Liver (tissue), 9 donors: ENCODE data around the gene PNMA6E. TPM values are rescaled to one million over a fixed set of nuclear protein-coding genes. Genes with fewer than 3 reads are reported as not detected.

Experiments used
- DNase-seq: peaks from one replicate; pipeline ENCODE4 v3.0.0-alpha.2; 2017; ENCODE audit warnings: low spot score
- H3K27ac ChIP-seq, 2 donors: one replicate each; pipeline ENCODE4 v1.7.0; 2013; ENCODE audit warnings: inconsistent platforms in 2 of 2, low read length in 2 of 2, control low read depth in 1 of 2, low read depth in 1 of 2, mild to moderate bottlenecking in 1 of 2
- H3K27me3 ChIP-seq, 4 donors: one replicate each; pipeline versions ENCODE4 v1.6.1 to v1.7.0; 2013; ENCODE audit warnings: low read length in 3 of 4, inconsistent platforms in 1 of 4, mild to moderate bottlenecking in 1 of 4, moderate library complexity in 1 of 4; ENCODE audit not compliant: control insufficient read depth in 4 of 4, insufficient read depth in 4 of 4
- H3K36me3 ChIP-seq, 4 donors: one replicate each; pipeline versions ENCODE4 v1.6.1 to v1.7.0; 2013; ENCODE audit warnings: low read length in 3 of 4, mild to moderate bottlenecking in 3 of 4, low read depth in 1 of 4, moderate library complexity in 1 of 4; ENCODE audit not compliant: control insufficient read depth in 4 of 4, insufficient read depth in 3 of 4
- H3K4me1 ChIP-seq, 4 donors: one replicate each; pipeline versions ENCODE4 v1.6.1 to v1.7.0; 2013; ENCODE audit warnings: low read length in 3 of 4, mild to moderate bottlenecking in 3 of 4, moderate library complexity in 1 of 4; ENCODE audit not compliant: control insufficient read depth in 4 of 4, insufficient read depth in 4 of 4
- H3K4me3 ChIP-seq, 3 donors: one replicate each; pipeline versions ENCODE4 v1.6.1 to v1.7.0; 2013; ENCODE audit warnings: low read length in 3 of 3, control low read depth in 1 of 3, low read depth in 1 of 3, mild to moderate bottlenecking in 1 of 3
- H3K9ac ChIP-seq, 2 donors: one replicate each; pipeline ENCODE4 v1.7.0; 2013; ENCODE audit warnings: low read length in 2 of 2, mild to moderate bottlenecking in 2 of 2, moderate library complexity in 2 of 2, control low read depth in 1 of 2, low read depth in 1 of 2
- H3K9me3 ChIP-seq, 4 donors: one replicate each; pipeline versions ENCODE4 v1.6.1 to v1.7.0; 2013; ENCODE audit warnings: low read length in 3 of 4; ENCODE audit not compliant: control insufficient read depth in 4 of 4
- CTCF ChIP-seq: fragments of 150-350 bp; IDR thresholded peaks from 2 replicates; pipeline ENCODE4 v1.5.1; 2017; ENCODE audit warnings: improper control_type of control experiment, low read depth, low read length; ENCODE audit not compliant: missing input control
- GABPA ChIP-seq, 2 donors: IDR thresholded peaks in 1 of 2; conservative IDR thresholded peaks in 1 of 2; 2 replicates each; pipeline ENCODE4 v1.6.1; 2016; ENCODE audit warnings: antibody characterized with exemption in 2 of 2, mild to moderate bottlenecking in 1 of 2, moderate library complexity in 1 of 2
- HNF4A ChIP-seq, 2 donors: conservative IDR thresholded peaks; 2 replicates each; pipeline ENCODE4 v1.6.1; 2016; ENCODE audit warnings: antibody characterized with exemption in 2 of 2, mild to moderate bottlenecking in 2 of 2
- HNF4G ChIP-seq: IDR thresholded peaks from 2 replicates; pipeline ENCODE4 v1.6.1; 2016; ENCODE audit warnings: antibody characterized with exemption
- JUND ChIP-seq, 2 donors: IDR thresholded peaks; 2 replicates each; pipeline ENCODE4 v1.6.1; 2016; ENCODE audit warnings: antibody characterized with exemption in 2 of 2
- NR2F2 ChIP-seq: IDR thresholded peaks from 2 replicates; pipeline ENCODE4 v1.6.1; 2016; ENCODE audit warnings: antibody characterized with exemption
- RXRA ChIP-seq, 2 donors: IDR thresholded peaks; 2 replicates each; pipeline ENCODE4 v1.6.1; 2017 to 2018; ENCODE audit warnings: antibody characterized with exemption in 2 of 2, mild to moderate bottlenecking in 1 of 2
- SP1 ChIP-seq: IDR thresholded peaks from 2 replicates; pipeline ENCODE4 v1.6.1; 2018; ENCODE audit warnings: antibody characterized with exemption, mild to moderate bottlenecking
- TAF1 ChIP-seq: conservative IDR thresholded peaks from 2 replicates; pipeline ENCODE4 v1.6.1; 2016; ENCODE audit warnings: antibody characterized with exemption, mild to moderate bottlenecking
- YY1 ChIP-seq: IDR thresholded peaks from 2 replicates; pipeline ENCODE4 v1.6.1; 2016; ENCODE audit warnings: antibody characterized with exemption, mild to moderate bottlenecking
- WGBS: extraction: QIAGEN DNeasy Blood & Tissue Kit; methylation state at CpG from one replicate; pipeline ENCODE4 v1.1.7; 2013; 5-methylcytosine and 5-hydroxymethylcytosine counted together
- polyA plus RNA-seq, 2 donors: library from polyadenylated mRNA; stranded (reverse) in 1 of 2; unstranded in 1 of 2; fragments of 200-250 nt in 1 of 2; fragments of >200 nt in 1 of 2; fragmentation: Nextera tagmentation in 1 of 2; extraction: Ambion mirVana in 1 of 2; gene quantifications; one replicate each; pipeline versions ENCODE4 v1.2.1 to v1.2.3, GENCODE V29; 2013 to 2015
- total RNA-seq, 2 donors: library from RNA; depleted of rRNA; stranded (reverse); fragments of >200 nt; gene quantifications; one replicate each; pipeline ENCODE4 v1.2.3, GENCODE V29; 2014
- TF ChIP-seq, protein P1 (sequence below): IDR thresholded peaks from 2 replicates; pipeline ENCODE4 v1.6.1; 2016; ENCODE audit warnings: antibody characterized with exemption, mild to moderate bottlenecking
- donor health status: healthy.
- donor health status: healthy.
- donor health status: healthy.
- donor health status: healthy.
- donor health status: healthy.

PNMA6E gene
- total and polyA plus RNA-seq, 4 donors = not detected

- WGBS = 78% methylated on average over 3 of the region's 3 CpGs
These were observed 29.9 kb downstream of the PNMA6E start for GRCh38 chrX:153371256-153371655.

DNA sequence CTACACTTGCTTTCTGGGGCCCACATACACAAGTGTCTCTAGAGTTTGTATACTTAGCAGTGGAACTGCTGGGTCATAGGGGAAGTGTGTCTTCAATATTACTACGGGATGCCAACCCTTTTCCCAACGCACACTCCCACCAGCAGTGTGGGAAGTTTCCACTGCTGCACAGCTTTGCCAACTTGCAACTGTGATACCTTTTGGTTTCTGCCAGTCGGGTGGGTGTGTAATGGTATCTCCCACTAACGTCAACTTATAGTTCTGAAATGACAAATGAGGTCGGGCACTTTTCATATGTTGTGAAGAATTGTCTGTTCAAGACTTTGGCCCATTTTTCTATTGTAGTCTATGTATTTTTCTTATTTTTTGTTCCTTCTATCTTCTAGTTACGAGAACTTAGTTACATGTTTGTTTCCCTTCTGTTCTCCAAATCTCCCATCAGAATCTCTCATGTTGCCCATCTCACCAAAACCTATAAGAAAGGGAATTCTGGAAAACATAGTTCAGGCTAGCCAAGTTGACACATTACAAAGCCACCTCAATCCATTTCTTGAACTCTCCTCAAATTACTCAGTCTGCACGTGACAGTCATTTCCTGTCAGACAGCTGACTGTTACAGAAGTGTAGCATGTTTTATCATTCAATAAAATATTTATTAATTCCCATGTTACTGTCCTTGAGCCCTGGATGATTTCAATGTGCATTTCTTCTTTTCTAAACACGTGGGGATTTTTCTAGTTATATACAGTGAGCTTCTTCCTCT lies 30.7 kb downstream of the PNMA6E start:
- TF ChIP-seq RXRA (IDR thresholded peaks at IDR 0.05) = no peak
- TF ChIP-seq TAF1 = no peak
- no peak for TF ChIP-seq CTCF
- TF ChIP-seq HNF4G = no peak
- TF ChIP-seq YY1 = no peak
- no peak for TF ChIP-seq SP1
- TF ChIP-seq, protein P1, sequence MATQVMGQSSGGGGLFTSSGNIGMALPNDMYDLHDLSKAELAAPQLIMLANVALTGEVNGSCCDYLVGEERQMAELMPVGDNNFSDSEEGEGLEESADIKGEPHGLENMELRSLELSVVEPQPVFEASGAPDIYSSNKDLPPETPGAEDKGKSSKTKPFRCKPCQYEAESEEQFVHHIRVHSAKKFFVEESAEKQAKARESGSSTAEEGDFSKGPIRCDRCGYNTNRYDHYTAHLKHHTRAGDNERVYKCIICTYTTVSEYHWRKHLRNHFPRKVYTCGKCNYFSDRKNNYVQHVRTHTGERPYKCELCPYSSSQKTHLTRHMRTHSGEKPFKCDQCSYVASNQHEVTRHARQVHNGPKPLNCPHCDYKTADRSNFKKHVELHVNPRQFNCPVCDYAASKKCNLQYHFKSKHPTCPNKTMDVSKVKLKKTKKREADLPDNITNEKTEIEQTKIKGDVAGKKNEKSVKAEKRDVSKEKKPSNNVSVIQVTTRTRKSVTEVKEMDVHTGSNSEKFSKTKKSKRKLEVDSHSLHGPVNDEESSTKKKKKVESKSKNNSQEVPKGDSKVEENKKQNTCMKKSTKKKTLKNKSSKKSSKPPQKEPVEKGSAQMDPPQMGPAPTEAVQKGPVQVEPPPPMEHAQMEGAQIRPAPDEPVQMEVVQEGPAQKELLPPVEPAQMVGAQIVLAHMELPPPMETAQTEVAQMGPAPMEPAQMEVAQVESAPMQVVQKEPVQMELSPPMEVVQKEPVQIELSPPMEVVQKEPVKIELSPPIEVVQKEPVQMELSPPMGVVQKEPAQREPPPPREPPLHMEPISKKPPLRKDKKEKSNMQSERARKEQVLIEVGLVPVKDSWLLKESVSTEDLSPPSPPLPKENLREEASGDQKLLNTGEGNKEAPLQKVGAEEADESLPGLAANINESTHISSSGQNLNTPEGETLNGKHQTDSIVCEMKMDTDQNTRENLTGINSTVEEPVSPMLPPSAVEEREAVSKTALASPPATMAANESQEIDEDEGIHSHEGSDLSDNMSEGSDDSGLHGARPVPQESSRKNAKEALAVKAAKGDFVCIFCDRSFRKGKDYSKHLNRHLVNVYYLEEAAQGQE = no peak
- WGBS = 81% methylated on average over 8 of the region's 8 CpGs
- Histone ChIP-seq H3K4me1 (peaks cover 0 to 2% (median 0%) of the 10 kb centered on the region in 4 donors), H3K4me3 (no peak overlapping the region), H3K27ac (no peak overlapping the region), H3K9me3 (no peaks in the 10 kb centered on the region), H3K27me3 (peaks cover 0 to 3% (median 0%) of the 10 kb centered on the region in 4 donors), H3K9ac (no peak overlapping the region), H3K36me3 (no peaks in the 10 kb centered on the region)
- DNase-seq = no peak

More at GRCh38 chrX:153371256-153371655, 29.9 kb downstream of the PNMA6E start:
- Histone ChIP-seq H3K9me3 (no peaks in the 10 kb centered on the region), H3K9ac (no peak overlapping the region), H3K4me3 (no peak overlapping the region), H3K4me1 (peaks cover 0 to 2% (median 0%) of the 10 kb centered on the region in 4 donors), H3K36me3 (no peaks in the 10 kb centered on the region), H3K27me3 (peaks cover 0 to 3% (median 0%) of the 10 kb centered on the region in 4 donors), H3K27ac (no peak overlapping the region)
- TF ChIP-seq NR2F2 (peak; percentile 35), HNF4G (no peak)
- no peak for DNase-seq

DNA sequence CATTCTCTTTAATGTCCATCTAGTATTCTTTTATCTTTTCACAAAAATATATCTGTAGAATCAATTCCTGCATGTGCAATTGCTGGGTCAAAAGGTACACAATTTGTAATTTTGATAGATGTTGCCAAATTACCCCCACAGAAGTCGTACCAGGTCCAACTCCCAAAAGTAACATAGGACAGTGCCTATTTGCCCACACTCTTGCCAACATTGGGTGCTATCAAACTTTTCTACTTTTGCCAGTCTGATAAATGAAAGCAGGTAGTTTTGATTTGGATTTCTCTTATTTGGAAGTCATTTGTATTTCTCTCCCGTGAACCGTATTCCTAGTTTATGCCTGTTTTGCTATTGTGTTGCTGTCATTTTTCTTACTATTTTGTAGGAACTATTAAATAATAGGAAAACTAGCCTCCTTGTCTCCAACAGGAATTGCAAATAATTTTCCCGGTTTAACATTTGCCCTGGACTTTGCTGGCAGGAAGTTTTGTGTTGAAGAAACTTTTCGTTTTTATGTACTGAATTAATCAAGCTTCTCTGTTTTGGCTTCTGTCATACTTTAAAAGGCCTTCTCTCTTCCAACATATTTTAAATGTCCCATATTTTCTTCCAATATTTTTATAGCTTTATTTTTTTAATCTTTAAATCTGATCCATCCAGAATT lies 34.1 kb downstream of the PNMA6E start:
- Histone ChIP-seq H3K9me3 (no peaks in the 10 kb centered on the region), H3K27ac (peak overlapping the region in 1 of 2 donors; percentile 48), H3K4me1 (peaks cover 0 to 2% (median 0%) of the 10 kb centered on the region in 4 donors), H3K36me3 (no peaks in the 10 kb centered on the region), H3K9ac (no peak overlapping the region), H3K4me3 (no peak overlapping the region), H3K27me3 (peaks cover 0 to 3% (median 0%) of the 10 kb centered on the region in 4 donors)
- no peak for DNase-seq
- WGBS = 39% methylated on average over 5 of the region's 5 CpGs
- TF ChIP-seq HNF4A (conservative IDR thresholded peaks at IDR 0.05) = peak; percentile 56 to 72
- TF ChIP-seq GABPA (IDR thresholded peaks at IDR 0.05 in 1 of 2, conservative IDR thresholded peaks at IDR 0.05 in 1 of 2) = no peak
- no peak for TF ChIP-seq JUND (IDR thresholded peaks at IDR 0.05)
- peak in 1 of 2 donors; percentile 29 for TF ChIP-seq RXRA (IDR thresholded peaks at IDR 0.05)
- TF ChIP-seq SP1 = peak; percentile 69
